Measurements from ENCODE around the gene FLAD1. TPM values are rescaled to one million over a fixed set of nuclear protein-coding genes. Genes with fewer than 3 reads are reported as not detected.

FLAD1 gene
- total RNA-seq, 1 donor from 2014 or later = 20.6 TPM

GRCh38 chr1:154999571-155000410, 16.6 kb downstream of the FLAD1 start:
- Histone ChIP-seq H3K9me3 (no peaks in the 10 kb centered on the region), H3K36me3 (no peaks in the 10 kb centered on the region), H3K4me3 (peak overlapping the region; percentile 84 to 85), H3K4me1 (peaks cover 38% of the 10 kb centered on the region), H3K27ac (peak overlapping the region; percentile 99), H3K27me3 (no peaks in the 10 kb centered on the region)
- intact Hi-C loops (cut with DNase I) = loop anchor here (2.0 to 5.0 kb wide), 4 partner anchors 17 to 672 kb away; partner anchors contain the start of genes ADAM15 and ATP8B2
- DNase-seq (ENCODE audit: extremely low spot score in 2 of 2) = peak in 1 of 2 donors; percentile 92
- no peak for TF ChIP-seq POLR2AphosphoS5 (IDR thresholded peaks at IDR 0.05; ENCODE audit: insufficient read depth in 1 of 2, low read depth in 1 of 2)
- no peak for TF ChIP-seq CTCF (IDR thresholded peaks at IDR 0.05)
- TF ChIP-seq POLR2A (IDR thresholded peaks at IDR 0.05) = no peak

- no peak for DNase-seq (ENCODE audit: extremely low spot score in 2 of 2)
- peak overlapping the region; percentile 84 to 85 for H3K4me3 ChIP-seq
- peak overlapping the region; percentile 99 for H3K27ac ChIP-seq
- no peak for TF ChIP-seq CTCF (IDR thresholded peaks at IDR 0.05)
- no peak for TF ChIP-seq POLR2A (IDR thresholded peaks at IDR 0.05)
- TF ChIP-seq POLR2AphosphoS5 (IDR thresholded peaks at IDR 0.05; ENCODE audit: insufficient read depth in 1 of 2, low read depth in 1 of 2) = no peak
- H3K4me1 ChIP-seq = peaks cover 44% of the 10 kb centered on the region
- intact Hi-C loops (cut with DNase I) = loop anchor here (2.0 to 5.0 kb wide), 4 partner anchors 16 to 673 kb away; partner anchors contain the start of genes ADAM15 and ATP8B2
- no peaks in the 10 kb centered on the region for H3K9me3 ChIP-seq
- H3K27me3 ChIP-seq = no peaks in the 10 kb centered on the region
- H3K36me3 ChIP-seq = no peaks in the 10 kb centered on the region
Measured at GRCh38 chr1:155000411-155000725, 17.2 kb downstream of the FLAD1 start.

GRCh38 chr1:155000726-155001424, 17.7 kb downstream of the FLAD1 start:
- Histone ChIP-seq H3K36me3 (no peaks in the 10 kb centered on the region), H3K4me1 (peaks cover 49% of the 10 kb centered on the region), H3K27ac (peak overlapping the region; percentile 99), H3K4me3 (peak overlapping the region; percentile 84 to 85), H3K9me3 (no peaks in the 10 kb centered on the region), H3K27me3 (no peaks in the 10 kb centered on the region)
- peak in 1 of 2 donors; percentile 97 for DNase-seq (ENCODE audit: extremely low spot score in 2 of 2)
- TF ChIP-seq POLR2A (IDR thresholded peaks at IDR 0.05) = peak in 1 of 2 donors; percentile 80
- peak in 2 of 3 experiments; percentile 3 to 56 for TF ChIP-seq CTCF (IDR thresholded peaks at IDR 0.05)
- TF ChIP-seq POLR2AphosphoS5 (IDR thresholded peaks at IDR 0.05; ENCODE audit: insufficient read depth in 1 of 2, low read depth in 1 of 2) = peak; percentile 88 to 97
- intact Hi-C loops (cut with DNase I) = loop anchor here (2.0 to 5.0 kb wide), 4 partner anchors 16 to 674 kb away; partner anchors contain the start of genes ADAM15 and ATP8B2

- no peak for DNase-seq (ENCODE audit: extremely low spot score in 2 of 2)
- intact Hi-C loops (cut with DNase I) = loop anchor here (2.0 to 5.0 kb wide), 4 partner anchors 15 to 674 kb away; partner anchors contain the start of genes ADAM15 and ATP8B2
- Histone ChIP-seq H3K9me3 (no peaks in the 10 kb centered on the region), H3K36me3 (no peaks in the 10 kb centered on the region), H3K27me3 (no peaks in the 10 kb centered on the region), H3K4me3 (peak overlapping the region; percentile 84 to 85), H3K27ac (peak overlapping the region; percentile 99), H3K4me1 (peaks cover 53% of the 10 kb centered on the region)
- no peak for TF ChIP-seq POLR2AphosphoS5 (IDR thresholded peaks at IDR 0.05; ENCODE audit: insufficient read depth in 1 of 2, low read depth in 1 of 2)
- no peak for TF ChIP-seq CTCF (IDR thresholded peaks at IDR 0.05)
- no peak for TF ChIP-seq POLR2A (IDR thresholded peaks at IDR 0.05)
Measured at GRCh38 chr1:155001425-155001674, 18.2 kb downstream of the FLAD1 start.
